HG02885 (cell line): ENCODE data around the gene SKA1.
"Not testable (repeated sequence)": the region's sequence is repeated elsewhere in the genome, so short reads cannot be mapped to it uniquely, and the experiment has no call there.

ENCODE experiments used
- ATAC-seq: cut with Tn5 transposase; IDR thresholded peaks from one replicate; pipeline ENCODE4 v1.9.1; 2021; ENCODE audit warnings: mild to moderate bottlenecking; ENCODE audit not compliant: unreplicated experiment, poor library complexity

Gene SKA1

GRCh38 chr18:50424877-50425690 lies 50.2 kb downstream of the SKA1 start:
- ATAC-seq, result no peak

- ATAC-seq, result no peak
Observed at GRCh38 chr18:50427896-50428295, 53.0 kb downstream of the SKA1 start.

- ATAC-seq, result no peak
Observed at GRCh38 chr18:50428531-50429206, 53.8 kb downstream of the SKA1 start.

- no peak for ATAC-seq
Observed at GRCh38 chr18:50429207-50429948, 54.5 kb downstream of the SKA1 start.

- no peak for ATAC-seq
Observed at GRCh38 chr18:50432915-50433314, 58.1 kb downstream of the SKA1 start.

GRCh38 chr18:50436742-50437141 lies 61.9 kb downstream of the SKA1 start:
- not testable (repeated sequence) for ATAC-seq

- ATAC-seq, result no peak
Observed at GRCh38 chr18:50439460-50440015, 64.7 kb downstream of the SKA1 start.

GRCh38 chr18:50441016-50441415 lies 66.2 kb downstream of the SKA1 start:
- no peak for ATAC-seq

- ATAC-seq, result no peak
Observed at GRCh38 chr18:50441501-50441900, 66.7 kb downstream of the SKA1 start.
